GM18526 (cell line): Measurements from ENCODE around the gene TANC2.

Experiments
- POLR2A ChIP-seq: IDR thresholded peaks from 3 replicates; pipeline ENCODE4 v1.6.1; 2011; ENCODE audit not compliant: insufficient read length; ENCODE audit errors: extremely low read depth

The TANC2 gene

DNA sequence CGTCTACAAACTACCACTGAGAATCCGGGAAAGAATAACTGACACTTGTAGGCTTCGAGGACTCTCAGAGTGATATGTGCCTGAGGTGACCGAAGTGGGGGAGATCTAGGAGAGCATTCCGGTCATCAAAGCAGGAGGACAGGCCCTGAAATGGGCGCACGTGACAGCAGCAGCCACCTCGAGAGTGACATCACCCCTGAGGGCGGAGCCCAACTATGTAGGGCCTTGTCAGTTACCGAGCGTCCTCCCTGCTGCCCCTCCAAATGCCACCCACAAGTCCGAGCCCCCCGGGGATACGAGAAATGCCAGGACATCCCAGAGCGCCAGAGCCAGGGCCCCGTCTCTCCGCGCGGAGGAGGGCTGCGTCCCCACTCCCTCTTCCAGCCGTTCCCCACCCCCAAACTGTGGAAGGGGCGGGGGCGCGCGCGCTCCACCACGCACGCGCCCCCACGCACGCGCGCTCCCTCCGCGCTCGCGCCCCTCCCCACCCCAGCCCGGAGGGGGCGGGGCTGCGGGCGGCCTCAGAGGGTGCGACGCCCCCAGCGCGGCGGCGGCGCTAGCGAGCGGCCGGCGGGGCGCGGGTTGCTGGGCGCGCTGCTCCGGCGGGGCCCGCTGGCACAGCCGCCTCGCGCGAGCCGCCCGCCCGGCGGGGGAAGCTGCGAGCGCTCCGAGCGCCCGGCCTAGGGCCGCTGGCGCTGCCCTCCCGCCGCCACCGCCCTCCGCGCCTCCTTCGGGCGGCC, at the start of gene TANC2:
TSS of gene TANC2 (plus strand) at position 550 of the 740 bp plus-strand sequence. CDS start 43,325 bp downstream, outside the sequence.
- no peak for TF ChIP-seq POLR2A

DNA sequence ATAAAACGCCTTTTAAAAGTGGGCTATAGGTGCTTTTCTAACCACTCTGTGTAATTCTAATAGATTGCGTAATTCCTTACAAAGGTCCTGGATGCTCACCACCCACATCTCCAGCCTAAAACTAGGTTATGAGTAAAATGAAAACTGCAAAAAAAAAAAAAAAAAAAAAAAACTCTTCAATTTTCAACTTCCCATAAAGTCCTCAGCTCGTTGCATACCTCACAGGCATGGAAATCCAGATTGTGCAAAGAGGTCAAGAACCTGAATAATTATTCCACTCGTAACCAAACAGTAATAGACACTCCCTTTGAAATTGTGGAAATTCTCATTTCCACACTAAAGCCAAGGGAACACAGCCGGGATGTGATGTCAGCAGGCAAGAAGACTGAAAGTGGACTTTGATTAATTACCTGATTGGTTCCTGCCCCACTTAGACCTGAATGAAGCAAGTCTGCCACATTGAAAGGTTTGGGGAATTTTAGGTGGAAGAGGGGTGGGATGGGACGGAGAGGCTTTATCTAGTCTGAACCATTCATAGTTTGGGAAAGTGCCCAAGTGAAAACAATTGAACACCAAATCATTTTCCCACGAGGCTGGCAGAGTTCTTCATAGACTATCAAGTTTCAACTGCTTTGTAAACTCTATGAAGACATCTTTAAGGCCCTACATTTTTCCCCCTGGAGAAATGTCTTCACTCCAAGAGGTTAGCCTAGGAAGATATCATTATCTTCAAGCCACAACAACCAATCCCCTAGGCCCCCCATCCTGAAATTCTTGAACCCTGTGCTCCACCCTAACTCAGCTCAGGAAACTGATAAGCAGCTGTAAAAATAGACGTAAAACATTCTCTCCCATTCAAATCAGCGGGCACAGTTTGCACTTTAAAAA, 49.1 kb upstream of the TANC2 start:
- no peak for TF ChIP-seq POLR2A

GRCh38 chr17:62919388-62919787, 46.6 kb upstream of the TANC2 start:
- no peak for TF ChIP-seq POLR2A

DNA sequence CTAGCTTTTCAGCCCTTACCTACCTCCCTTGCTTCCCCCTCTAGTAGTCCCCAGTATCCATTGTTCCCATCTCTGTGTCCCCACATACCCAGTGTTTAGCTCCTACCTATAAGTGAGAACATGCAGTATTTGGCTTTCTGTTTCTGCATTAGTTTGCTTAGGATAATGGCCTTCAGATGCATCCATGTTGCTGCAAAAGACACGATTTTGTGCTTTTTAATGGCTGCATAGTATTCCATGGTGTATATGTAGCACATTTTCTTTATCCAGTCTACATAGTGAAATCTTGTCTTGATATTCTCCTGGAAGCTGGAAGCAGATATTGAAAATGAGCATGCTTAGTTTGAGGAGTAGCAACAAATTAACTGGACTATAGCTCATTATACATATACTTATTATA, 45.7 kb upstream of the TANC2 start:
- TF ChIP-seq POLR2A = no peak

- TF ChIP-seq POLR2A = no peak
These were observed 44.2 kb upstream of the TANC2 start for GRCh38 chr17:62921817-62922216.

DNA sequence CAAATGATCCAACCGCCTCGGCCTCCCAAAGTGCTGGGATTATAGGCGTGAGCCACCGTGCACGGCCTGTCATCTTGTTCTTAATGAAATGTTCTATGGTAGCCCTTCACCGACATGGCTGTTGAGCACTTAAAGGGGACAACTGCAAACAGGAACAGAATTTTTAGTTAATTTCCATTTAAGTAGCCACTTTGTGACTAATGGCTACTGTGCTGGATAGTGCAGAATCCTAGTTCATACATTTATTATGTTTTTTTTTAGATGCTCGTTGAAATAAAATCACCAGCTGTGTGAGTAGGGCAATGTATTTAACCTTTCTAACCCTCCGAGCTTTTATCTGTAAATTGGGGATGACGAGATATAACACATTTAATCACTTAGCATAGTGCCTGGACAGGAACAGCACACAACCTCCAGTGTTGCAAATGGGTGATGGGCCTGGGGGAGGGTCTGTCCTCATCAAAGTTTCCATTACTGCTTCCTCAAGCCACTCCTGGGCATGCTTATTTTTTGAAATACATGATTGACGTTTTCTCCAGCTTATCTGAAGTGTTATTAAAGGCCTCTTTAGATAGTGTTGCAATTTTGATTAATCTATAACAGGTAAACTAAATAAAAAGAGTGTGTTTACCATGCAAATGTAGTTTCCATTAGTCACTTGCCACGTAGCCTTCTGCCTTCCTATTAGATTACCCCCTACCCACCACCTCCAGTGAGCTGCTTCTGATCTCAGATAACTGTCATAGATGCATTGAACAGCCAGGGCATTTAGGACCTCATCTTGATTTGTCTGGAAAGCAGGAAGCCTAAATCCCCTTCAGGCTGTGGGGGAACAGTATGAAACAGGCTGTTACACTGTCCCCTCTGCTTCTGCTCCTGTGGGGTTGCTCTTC, 42.5 kb upstream of the TANC2 start:
- TF ChIP-seq POLR2A = no peak

- no peak for TF ChIP-seq POLR2A
These were observed 40.7 kb upstream of the TANC2 start for GRCh38 chr17:62925267-62925836.

- TF ChIP-seq POLR2A = no peak
These were observed 39.0 kb upstream of the TANC2 start for GRCh38 chr17:62927083-62927482.

DNA sequence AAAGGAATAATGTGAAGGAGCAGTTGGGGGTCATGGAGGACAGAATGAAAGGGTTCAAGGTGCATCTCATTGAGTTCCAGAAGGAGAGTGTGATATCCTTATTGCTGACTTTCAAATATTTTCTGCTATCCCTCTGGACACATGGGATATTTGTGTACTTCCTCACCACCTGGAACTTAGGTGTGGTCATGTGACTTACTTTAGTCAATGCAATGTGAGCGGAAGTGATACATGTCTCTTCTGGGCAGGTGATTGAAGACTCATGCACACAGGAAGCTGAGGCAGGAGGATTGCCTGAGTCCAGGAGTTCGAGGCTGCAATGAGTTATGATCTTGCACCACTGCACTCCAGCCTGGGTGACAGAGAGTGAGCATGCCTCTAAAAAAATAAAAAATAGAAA, 36.7 kb upstream of the TANC2 start:
- no peak for TF ChIP-seq POLR2A

- TF ChIP-seq POLR2A = no peak
These were observed 34.9 kb upstream of the TANC2 start for GRCh38 chr17:62931101-62931500.

- no peak for TF ChIP-seq POLR2A
These were observed 32.3 kb upstream of the TANC2 start for GRCh38 chr17:62933501-62934385.

DNA sequence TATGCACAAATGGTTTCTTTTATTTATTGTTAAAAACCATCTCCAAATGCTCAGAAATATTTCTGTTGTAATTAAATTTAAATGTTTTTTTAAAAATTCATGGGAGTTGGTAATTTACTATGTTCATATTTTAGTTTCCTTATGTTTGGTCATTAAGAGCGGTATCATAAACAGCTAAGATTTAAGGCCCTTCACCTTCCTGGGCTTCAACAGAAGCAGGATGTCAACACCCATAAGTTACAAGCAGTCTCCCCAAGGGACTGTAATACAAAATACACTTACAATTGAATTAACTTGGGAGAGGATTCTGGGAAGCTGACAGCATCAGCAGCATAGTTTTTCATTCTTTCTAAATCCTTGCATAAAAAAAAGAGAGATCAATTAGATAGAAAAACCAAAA, 30.9 kb upstream of the TANC2 start:
- no peak for TF ChIP-seq POLR2A

DNA sequence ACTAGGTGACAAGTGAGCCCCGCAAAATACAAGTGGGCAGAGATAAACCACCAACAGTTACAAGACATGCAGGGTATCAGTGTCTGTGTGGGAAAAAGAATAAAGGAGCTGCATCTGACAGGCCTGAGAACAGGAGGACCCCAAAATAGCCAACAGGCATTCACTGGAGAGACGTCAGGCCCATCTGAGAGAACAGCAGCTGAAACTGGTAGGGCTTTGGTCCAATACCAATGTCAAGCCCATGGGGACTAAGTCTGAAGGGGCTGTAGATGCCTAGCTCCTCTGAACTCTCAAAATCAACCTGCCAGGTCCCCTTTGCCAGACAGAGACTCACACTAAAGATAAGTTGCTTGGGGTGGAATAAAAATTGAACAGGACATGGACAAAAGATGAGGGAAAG, 30.5 kb upstream of the TANC2 start:
- TF ChIP-seq POLR2A = no peak

DNA sequence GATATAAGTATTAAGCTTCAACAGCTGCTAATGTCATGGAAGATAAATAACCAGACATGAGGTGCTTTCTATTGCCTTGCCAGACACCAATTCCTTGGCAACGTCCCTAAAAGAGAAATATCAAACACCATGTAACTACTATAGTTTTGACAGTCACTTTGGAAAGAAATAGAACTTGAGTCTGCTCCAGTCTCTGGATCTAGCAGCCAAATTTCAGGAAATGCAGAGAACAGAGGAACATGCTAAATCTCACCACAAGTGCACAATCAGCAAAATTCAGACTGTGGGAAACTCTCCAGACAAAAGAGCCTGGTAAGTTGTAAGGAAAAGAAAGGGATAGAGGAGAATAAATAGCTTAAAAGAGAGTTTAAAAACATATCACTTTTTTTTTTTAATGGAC, 28.4 kb upstream of the TANC2 start:
- TF ChIP-seq POLR2A = no peak
